ENCODE measurements around the gene DNAH17.

The DNAH17 gene

DNA sequence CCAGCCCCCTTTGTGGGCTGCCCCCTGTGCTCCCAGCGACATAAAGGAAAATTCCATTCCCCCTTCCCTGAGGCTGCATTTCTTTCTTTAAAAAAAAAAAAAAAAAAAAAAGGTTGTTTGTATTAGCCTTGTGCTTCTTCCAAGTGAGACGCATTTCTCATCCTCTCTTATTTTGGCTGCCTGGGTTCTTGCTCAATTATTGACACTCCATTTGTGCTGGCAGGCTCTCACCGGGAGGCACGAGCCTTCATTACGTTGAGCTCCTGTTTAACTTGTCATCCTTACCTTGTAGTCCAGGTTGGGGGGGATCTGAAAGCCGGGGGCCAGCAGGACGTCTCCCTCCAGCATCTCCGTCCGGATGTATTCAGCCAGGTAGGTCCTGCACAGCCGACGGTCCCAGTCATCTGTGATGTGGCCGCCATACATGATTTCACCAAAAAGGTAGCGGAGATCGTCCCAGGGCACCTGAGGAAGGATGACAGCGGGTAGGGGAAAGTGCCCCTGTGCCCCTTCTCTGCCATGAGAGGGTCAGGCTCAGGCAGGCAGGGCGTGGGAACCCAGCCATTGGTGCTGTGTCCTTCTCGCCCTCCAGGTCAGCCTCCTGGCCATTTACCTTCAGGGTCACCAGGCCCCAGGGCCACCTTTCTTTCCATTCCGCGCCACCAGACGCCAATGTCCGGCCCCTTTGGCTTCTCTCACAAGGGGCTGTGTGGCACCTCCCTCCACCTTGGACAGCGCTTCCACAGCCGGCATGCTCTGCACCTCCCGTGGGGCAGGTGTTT is 148.2 kb downstream of the DNAH17 start:
- DNase-seq (ENCODE audit: low read depth): no peak

DNA sequence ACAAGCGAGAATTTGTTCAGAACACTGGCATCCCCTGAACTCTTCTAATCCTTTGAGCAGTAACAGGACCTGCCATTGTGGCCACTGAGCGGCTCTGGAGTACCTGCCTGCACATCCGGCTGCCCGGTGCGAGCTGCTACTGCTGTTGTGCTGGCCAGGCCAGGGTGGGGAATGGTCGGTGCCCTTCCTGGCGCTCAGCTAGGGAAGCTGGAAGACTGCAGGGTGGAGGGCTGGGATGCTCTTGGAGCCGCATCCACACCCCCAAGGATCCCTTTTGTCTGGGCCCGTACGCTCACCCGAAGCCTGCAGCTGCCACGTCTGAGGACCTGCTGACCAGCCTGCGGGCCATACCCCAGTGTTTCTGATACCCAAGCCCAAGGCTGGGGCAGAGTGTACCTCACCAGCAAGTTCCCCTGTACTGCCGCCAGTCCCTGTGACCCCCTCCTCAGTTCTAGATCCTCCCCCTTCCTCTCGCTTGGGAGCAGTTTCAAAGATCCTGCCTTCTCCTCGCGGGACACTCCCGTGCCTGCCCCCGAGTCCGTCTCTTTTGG is 149.1 kb downstream of the DNAH17 start:
- no peak for DNase-seq (ENCODE audit: low read depth)

DNA sequence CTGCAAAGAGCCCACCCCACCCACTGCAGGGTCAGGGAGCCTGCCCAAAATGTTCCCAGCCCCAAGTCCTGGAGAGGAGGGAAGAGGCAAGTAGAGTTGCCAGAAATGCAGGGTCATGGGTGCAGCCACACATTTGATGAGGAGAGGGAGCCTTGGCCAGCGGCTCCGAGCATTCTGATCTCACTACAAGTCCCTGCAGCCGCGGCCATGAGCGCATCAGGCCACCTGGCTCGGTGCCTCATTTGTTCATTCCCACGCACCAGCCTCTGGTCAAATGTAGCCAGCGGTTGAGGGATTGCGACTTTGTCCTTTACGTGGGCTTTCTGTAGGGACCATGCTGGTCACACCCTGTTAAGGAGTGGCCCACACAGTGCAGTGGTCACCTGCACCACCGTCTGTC is 150.1 kb downstream of the DNAH17 start:
- DNase-seq (ENCODE audit: low read depth): no peak

DNA sequence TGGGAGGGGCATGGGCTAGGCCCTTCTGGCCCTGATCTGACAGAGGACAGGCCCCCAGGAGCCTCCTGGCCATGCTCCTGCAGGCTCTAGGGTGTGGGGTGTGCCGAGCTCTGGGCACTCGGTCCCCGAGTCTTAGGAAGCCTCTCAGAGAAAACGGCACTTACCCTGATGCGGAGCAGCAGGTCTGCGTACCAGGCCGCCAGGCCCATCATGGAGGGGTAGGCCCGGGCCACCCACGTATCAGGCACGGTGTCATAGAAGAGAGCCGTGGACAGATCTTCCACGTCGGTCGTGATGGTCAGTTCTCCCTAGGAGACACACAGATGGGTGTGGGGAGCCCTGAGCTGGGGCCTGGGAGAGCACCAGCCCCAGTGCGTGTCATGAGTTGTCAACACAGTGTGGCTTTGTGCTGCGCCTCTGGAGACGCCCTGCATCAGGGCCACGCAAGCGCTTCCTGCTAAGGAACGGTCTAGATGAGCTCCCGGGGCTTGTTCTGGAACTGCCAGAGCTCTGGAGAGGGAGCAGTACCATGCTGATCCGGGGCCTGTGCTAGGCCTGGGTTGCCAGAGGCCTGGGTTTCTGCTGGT is 150.8 kb downstream of the DNAH17 start:
- no peak for DNase-seq (ENCODE audit: low read depth)

DNA sequence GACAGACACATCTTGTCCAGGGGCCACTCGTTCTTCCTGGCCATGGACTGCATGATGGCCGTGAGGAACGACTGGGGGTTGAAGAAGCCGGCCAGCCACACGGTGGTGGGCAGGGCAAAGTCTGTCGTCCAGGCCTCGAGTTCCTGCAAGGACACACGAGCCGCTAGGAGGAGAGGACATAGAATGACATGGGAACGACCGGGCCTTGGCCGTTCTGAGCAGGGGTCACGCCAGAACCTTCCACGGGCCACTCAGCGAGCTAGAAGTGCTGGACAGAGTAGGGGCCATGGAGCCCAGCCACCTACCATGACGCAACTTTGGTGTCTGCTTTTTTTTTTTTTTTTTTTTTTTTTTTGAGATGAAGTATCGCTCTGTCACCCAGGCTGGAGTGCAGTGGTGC is 151.8 kb downstream of the DNAH17 start:
- no peak for DNase-seq (ENCODE audit: low read depth)

DNA sequence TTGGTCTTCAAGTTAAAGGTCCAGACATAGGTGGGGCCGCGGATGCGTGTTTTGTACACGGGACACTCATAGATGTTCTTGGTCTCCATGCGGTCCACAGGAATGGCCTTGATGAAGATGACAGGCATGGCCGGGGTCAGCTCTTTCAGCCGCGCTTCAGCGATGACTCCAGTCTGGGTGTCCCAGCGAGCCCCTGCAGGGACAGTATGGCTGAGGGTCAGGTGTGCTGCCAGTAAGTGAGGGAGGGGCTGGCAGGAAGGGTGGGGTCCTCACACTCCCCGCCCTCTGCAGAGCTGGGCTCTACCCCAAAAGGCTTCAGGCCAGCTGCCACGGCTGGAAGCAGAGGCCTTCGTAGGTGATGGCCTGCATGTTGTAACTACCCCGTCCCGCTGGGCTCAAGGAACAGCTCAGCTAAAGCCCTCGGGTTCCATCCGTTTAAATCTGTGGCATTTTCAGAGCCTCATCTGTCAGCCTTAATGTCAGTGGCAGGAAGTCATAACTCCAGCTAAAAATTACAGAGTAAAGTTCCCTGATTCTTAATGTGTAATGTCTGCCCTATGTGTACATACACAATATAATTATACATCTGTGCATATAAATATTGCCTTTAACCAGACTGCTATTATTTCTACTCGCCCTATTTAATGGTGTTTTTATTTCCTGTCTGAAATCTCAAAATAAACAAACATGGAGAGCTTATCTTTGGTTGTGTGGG is 153.1 kb downstream of the DNAH17 start:
- DNase-seq (ENCODE audit: low read depth): no peak

DNA sequence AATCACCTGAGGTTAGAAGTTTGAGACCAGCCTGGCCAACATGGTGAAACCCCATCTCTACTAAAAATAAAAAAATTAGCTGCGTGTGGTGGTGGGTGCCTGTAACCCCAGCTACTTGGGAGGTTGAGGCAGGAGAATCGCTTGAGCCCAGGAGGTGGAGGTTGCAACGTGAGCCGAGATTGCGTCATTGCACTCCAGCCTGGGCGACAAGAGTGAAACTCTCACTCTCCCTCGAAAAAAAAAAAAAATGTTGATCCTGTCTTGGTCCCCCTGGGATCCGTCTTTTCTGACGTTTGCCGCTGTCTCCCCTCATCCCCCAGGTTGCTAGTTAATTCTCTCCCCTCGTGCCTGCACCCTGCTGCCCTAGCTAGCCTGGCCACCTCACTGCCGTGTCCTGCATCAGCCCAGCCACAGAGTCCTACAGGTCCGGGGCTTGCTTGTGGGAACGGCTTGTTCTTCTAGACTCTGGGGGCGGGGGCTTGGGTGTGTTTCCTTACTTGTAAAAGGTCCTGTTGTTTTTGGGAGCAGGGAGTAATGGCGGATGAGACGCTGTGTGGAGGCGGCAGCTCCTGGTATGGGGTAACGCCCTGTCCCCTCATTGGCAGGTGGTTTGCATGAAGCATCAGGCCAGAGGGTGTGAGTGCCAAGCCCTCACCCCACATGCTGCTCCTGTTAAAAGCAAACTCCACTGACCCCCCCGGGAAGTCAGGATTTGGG is 154.2 kb downstream of the DNAH17 start:
- no peak for DNase-seq (ENCODE audit: low read depth)

DNA sequence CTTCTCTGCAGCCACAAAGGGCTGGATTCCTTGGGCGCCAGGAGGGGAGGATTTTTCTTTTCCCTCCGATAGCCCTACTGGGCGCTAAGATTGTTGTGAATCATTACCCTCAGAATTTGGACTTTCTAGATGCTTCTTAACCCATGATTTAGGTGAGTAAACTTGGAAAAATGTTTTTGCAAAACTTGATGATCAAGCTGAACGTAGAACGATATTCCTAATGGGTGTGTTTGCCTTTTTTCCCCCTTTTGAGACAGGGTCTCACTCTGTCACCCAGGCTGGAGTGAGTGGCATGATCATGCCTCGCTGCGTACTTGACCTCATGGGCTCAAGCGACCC is 155.0 kb downstream of the DNAH17 start:
- no peak for DNase-seq (ENCODE audit: low read depth)

DNA sequence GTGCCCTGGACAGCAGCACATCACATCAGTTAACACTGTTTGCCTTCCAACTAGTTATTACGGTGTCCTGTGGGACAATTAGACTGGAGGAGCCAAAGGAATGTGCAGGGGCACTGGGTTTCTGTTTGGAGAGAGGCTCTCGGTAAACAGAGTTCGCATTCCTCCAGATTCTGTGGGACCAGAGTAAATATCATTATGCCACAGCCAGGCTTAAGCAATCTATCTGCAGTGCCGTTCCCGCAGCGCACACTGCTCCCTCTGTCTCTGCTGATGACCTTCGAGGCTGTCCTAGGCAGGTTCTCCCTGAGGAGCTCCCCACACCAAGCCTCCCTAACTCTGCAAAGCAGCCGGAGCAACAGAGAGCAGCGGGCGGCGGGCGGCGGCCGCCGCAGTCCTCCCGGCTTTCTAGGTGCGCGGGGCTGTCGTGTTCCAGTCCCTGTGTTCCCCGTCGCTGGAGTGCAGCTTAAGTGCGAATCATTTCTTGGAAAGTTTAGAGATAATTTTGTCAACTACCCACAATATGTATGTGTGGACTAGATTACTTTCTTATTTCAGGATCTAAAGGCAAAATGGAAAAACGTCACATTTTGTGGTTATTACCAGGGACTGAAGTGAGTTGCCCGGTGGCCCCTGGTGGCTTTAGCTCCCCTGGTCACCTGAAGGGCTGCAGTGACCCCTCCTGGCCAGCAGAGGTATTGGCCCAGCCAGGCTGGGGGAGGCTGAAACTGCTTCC is 155.5 kb downstream of the DNAH17 start:
- peak; percentile 63 for DNase-seq (ENCODE audit: low read depth)

DNA sequence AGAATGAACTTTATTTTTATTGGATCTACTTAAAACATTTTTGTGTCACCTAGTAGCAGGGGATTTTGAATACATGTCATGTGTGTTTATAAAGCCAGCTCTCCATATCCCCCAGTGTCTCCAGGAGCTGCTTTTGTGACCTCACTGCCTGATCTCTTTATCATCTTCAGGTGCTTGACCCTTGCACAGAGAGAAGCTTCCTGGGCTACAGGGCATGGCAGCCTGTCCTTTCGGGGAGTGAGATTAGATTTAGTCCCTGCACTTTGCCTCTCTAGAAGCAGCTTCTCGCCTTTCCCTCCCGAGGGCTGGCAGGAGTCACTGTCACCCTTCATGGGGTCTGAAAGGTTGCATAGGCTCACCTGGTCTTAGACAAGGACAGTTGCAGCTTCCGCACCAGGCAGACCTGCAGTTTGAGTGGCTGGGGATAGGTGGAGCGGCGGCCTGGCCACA is 156.1 kb downstream of the DNAH17 start:
- no peak for DNase-seq (ENCODE audit: low read depth)

DNA sequence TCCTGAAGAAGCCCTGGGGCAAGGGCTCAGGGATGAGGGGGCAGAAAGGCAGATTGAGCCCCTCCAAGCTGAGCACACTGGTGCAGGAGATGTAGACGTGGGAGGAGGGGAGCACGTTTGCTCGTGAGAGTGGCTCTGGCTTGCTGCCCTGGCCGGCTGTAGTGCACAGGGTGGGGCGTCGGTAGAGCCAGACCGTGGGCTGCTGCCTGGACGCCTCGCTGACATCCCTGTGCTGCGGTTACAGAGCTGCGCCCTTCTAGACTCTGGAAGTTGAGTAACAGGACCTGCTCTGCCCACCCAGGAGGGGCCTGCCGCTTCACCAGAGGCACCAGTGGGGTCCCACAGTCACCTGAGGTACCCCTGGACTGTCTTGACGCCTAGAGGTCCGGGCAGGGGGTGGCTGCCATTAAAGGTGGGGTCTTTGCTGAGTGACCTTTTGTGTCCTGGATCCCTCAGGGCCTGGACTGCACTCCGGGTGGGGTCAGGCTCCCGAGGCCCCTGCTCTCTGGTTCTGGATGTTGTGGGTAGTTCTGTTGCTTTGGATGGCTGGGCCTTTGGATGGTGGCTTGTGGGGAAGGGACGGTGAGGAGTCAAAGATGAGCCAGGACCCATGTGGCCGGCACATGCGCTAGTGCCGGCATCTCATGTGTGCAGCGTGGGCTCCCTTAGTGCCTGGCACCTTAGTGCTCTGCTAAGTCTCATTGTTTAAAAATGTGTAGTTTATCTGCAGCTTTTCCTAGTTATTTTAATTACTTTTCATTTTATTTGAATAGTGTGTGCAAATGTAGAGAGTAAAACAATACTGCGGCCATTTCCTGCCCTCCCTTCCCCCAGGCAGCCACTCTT is 157.0 kb downstream of the DNAH17 start:
- DNase-seq (ENCODE audit: low read depth): no peak

DNA sequence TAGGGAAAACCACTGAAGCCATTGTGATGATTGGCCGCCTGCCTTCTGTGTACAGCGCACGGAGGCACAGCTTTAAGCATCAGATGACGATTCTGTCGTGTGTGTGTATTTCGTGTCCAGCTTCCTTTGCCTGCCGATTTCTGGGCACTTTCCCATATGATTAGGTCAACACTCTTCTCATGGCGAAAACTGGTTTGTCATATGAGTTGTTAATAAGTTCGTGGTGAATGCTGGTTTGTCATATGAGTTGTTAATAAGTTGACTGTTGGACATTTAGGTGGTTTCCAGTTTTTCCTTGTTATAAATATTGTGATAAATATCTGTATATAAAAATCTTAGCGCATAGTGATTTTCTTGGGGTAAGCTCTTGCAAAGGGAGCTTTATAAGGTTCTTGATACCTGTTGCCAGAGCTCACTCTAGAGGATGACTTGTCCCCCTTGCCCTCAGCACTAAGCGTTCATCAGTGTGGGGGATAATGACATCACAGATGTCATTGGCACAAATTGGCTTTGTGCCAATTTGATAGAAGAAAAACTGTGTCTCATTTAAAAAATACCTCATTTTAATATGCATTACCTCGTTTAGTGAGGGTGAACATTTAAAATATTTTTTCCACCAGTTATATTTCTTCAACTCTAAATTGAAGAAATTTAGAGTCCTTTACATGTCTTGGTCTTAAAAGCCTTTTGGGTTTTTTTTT is 158.7 kb downstream of the DNAH17 start:
- DNase-seq (ENCODE audit: low read depth): no peak

DNA sequence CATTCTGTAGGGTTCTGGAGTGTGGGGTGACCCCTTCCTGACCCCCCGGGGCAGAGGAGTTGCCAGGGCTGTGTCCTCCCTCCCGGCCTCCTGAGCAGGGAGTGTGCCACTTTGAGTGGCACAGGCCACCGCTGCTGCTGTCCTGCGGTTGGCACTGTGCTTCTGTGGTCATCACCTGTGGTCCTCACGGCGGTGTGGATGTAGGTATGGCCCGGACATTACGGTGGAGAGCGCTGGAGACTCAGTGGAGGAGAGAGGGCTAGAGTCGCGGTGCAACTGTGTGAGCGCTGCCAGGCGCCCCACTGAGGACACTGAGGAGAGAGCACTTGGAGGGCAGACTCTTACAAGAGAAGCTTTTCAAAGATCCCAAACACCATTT is 159.7 kb downstream of the DNAH17 start:
- no peak for DNase-seq (ENCODE audit: low read depth)

DNA sequence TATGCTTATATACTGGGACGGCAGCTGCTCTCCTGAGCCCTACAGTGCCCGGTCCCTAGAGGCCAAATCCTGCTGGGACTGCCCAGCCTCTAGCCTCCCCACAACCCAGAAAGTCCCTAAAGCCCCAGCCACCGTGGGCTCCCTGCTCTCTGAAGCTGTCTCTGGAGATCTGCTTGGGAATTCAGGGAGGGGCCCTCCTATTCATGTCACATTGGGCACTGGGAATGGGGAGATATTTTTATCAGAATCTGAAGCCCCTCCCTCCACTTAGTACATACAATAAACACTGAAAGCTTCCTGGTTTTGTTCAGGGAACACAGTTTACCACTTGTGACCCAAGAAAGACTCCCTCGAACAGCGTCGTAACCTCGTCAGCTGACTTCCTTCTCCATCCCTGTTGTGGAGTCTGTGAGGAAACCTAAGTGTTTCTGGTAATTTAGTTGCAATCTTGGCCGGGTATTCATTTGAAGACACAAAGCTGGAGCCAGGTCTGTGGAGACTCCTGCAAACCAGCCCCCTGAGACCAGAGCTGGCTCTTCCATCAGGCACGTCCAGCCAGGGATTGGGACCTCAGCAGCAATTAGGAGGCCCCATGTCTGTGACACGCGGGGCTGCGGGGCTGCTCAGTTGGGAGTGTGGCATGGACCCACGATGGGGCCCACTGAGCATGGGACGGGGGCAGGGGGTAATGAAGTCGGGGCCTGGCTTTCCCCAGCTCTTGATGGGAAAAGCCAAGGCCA is 160.2 kb downstream of the DNAH17 start:
- DNase-seq (ENCODE audit: low read depth): no peak

DNA sequence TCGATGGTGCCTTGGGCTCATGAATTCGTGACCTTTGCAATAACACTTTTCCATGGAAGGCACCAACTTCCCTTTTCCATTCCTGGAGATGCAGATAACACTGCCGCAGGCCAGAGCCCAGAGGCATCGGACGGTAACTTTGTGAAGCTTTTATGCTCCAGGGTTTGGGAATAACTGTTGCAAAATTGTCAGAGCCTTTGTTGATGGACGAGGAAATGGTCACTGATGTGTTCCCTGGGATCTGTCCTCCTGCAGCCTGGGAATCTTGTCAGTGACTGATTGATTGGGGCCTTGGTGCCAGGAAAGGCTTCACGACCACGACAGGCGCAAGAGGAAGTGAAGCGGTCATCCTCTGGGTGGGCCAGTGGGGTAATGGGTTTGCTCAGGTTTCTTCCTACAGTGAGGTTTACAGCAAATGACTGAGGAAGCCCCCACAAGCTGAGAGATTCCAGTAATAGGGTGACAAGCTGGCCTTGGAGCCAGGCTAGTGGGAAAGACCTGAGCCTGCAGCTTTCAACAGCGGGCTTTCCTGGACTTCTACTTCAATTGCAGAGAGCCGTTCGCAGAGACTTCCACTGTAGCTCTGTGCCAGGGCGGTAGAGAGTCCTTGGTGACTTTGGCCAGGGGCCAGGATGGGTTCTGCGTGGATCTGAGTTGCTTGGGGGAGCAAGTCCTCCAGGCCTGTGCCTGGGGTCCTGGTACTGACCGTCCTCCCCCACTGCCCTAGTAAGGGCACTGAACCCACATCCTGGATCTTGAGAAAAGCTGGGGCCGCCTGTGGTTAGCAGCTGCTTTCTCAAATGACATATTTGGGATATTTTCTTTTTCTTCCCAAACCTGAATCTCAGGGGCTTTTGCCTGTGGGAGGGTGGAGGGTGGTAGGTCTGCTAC is 161.1 kb downstream of the DNAH17 start:
- DNase-seq (ENCODE audit: low read depth): no peak

DNA sequence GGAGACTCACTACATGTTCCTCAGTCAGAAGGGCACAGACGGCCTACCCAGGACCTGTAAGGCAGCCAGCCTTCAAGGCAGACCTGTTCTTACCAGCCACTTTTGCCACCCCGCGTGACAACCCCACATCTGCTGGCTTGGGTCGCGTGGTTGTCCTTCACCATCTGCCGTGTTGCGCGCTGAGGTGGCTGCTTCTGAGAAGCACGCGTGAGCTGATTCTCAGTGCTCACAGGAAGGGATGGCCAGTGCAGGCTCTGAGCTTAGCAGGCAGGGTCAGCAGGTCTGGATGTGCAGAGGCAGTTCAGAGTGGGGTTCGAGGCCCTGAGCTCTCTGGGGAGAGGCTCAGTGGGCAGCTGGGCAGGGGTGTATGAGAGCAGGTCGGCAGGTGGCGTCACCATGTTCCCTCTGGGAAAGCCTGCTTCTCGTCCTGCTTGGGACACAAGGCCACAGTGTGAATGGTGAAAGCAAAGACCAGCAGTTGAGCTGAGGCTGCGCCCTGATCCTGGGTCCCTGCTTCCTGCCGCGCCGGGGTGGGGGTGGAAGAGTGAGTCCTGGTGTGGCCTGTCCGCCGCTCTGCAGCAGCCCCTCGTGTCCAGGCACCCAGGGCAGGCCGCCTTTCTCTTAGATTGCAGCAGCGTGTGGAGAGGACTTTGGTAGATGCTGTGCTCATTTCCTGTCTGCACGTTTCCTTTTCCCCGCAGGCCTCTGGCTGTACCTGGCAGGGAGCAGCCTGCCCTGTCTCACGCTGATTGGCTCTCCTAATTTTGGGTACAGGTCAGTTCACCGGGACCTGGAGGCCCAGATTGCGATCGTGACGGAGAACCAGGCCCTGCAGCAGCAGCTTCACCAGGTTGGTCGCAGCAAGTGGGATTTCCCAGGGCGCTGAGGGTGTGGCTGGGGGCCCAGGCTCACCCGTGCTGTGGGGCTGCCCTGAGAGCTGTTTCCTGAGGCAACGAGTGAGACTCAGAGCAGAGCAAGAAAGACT is 162.7 kb downstream of the DNAH17 start:
- DNase-seq (ENCODE audit: low read depth): no peak

DNA sequence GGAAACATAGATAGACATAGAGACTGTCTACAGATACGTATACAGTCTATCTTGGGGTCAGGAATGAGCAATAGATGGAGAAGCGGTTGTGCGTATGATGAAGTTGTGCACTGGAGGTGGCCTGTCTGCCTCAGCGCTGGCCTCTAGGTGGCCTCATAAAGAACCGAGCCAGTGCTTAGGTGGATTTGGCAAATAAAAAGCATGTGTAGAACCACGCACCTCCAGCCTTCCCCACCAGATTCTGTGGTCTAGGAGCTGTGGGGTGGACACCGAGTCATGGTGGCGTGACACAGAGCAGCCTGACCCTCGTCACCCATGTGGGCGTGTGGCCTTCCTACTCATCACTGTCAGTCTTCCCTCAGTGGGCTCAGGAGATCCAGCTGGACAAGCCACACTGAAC is 164.8 kb downstream of the DNAH17 start:
- no peak for DNase-seq (ENCODE audit: low read depth)
